Stimulated activated CD4-positive, alpha-beta T cell treated with anti-CD3 and anti-CD28 coated beads, Interleukin-2, amount 100 ng/mL, for 24 hours (primary cell): ENCODE data around the gene MEGF11.
A peak's percentile ranks its signal among the peaks of the same experiment; 100 is the strongest.

Experiments used
- DNase-seq, 2 donors: peaks; one replicate each; pipeline ENCODE4 v3.0.0-alpha.2; 2020

MEGF11 gene

DNA sequence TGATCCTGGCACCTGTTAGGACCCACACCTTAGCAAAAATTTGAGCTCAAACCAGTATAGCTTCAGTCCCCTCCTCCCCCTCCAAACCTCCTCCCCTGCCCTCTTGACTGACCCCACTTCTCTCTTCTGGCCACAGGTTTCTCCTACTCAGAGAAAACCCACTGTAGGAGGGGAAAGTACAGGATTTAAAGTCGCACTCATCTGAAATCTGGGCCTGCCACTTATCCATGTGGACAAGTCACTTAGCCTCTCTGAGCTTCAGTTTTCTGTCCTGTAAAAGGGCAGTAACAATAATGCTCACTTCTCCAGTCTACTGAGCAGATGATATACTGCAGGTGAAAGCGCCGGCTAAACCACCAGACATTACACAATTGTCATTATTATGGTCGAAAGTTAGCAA is 142.7 kb downstream of the MEGF11 start:
- no peak for DNase-seq

DNA sequence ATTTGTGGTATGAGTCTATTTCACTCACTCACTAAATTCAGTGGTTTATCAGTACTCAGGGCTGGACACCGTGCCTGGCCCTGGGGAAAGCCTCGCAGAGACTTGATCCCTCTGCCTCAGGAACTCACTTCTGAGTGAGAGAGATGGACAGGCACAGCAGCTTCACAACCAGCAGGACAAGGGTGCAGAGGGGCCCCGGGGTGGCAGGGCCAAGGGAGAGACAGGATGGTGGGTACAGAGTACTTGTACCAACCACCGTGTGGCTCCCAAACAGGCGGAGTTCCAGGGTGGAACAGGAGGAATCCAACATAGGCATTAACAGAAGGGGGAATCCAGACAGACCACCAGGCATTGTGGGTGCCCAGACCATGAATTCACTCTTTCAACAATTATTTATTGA is 143.7 kb downstream of the MEGF11 start:
- no peak for DNase-seq

DNA sequence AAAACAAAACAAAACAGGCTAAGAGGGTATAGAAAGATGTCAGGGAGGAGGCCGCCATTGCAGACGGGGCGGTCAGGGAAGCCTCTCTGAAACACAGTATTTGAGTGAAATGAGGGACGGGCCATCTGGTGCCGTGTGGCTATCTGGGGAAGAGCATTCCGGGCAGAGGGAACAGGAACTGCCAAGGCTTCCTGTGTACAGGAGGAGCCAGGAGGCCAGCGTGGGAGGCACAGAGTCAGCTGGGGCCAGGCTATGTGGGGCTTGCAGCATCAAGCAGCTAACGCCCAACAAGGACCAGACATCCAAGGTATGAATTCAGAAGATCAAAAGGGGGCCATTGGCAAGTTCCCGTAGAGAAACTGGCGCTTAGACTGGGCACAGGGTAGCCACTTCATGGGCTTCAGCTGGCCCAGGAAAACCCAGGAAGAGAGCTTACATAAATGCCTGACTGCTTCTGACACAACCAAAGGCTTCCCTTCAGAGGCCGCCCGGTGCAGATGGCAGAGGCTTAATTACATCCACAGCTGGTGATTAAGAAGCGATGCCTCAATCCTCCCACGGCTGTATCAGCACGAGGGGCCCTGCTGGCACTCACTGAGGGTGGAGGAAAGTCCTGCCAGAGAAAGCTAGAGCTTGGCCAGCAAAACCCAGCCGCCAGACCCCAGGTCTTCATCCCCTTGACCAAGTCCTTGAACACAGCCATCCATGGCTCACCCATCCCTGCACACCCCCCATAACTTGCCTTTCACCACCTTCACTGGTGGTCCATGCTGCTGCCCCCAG is 144.9 kb downstream of the MEGF11 start:
- DNase-seq, result no peak

DNA sequence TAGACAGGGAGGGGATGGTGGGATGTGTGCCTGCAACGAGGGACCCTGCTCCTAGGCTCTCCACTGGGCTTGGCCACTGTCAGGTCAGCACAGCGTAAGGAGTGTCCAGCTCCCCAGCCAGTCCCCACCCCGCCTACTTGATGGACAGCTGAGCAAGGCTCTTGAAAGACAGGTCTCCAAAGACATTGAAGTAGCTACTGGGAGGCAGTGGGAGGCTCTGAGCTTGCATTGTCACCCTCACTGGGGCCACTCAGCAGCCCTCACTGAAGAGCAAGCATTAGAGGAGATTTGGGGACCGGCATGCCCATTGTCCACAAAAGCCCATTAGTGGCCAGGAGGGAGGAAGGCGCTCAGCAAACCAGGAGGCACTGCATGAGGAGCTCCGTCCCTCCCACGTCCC is 146.5 kb downstream of the MEGF11 start:
- DNase-seq, result no peak

DNA sequence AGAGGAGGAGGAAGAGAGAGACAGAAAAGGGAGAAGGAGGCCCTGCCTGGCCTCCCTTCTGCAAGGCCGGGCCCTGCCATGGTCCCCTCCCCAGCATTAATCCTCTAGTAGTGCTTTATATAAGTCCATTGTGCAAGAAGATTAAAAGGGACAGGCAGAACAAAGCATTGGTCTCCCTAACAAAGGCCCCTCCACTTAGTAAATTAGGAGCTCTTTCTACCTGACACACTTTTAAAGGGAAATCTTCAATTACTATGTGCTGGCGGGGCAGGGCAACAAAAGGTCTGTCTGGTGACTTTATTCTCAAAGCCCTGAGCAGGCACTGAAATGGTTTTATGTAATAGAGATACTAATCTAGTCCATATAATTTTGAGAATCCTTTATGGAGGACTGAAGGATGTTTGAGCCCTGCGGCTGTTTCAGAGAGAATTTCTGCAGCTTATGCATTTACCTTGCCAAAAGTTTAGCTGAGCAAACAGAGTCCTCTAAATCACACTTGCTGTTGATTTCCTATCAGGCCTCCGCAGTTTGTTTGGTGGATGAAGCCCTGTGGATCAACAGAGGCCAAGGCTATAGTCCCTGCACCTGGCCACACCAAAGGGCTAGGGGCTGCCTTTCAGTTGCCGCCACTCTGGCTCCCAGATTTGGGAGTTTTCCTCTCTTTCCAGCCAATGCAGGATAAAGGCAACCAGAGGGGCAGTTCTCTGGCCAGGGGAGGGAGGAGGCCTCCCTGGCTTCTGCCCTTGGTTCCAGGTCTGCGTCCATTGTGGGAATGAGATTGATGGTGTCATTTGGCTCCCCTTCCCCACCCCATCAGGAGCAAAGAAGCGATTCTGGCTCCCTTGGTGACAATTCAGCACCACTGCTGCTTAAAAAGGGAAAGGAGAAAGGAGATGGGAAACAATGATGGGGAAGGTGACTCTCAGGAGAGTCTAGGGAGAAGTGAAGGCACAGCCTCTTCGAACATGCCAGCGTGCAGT is 148.0 kb downstream of the MEGF11 start:
- DNase-seq, result no peak

DNA sequence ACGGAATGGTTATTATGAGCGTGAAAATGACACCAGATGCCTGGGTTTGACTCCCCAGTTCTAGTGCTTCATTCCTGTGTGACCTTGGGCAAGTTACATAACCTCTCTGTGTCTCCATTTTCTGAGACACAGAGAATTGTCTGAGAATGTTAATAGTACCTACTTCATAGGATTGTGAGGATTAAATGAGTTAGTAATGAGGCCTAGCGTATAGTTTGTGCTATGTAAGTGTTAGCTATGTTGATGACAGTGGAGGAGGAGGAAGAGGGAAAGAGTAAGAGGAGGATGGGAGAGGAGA is 150.3 kb downstream of the MEGF11 start:
- DNase-seq, result no peak

DNA sequence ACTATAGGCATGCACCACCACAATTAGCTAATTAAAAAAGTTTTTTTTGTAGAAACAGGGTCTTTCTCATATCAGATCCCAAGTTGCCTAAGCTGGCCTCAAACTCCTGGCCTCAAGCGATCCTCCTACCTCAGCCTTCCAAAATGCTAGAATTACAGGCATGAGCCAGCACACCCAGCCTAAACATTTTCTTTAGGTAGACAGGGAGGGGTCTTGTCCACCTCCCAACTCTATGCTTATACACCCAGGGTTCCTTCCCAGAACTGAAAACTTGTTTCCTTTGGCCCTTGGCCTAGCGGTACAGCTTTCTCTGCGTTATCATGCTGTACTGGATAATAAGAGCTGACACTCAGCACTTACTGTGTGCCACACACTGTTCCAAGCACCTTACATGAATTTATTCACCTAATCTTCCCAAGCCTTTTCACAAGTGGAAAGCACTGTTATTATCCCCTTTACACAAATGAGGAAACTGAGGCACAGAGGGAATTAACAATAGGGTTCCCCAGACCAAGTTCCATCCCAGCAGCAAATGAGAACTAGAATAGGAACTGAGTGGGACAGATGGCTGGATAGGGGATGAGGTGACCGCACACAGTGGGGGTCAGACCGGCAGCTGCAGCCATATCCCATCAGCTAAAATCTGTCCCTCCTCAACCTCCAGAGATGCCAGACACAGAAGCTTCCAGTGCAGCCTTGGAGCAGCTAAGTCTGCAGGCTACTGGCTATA is 150.8 kb downstream of the MEGF11 start:
- DNase-seq, result no peak

DNA sequence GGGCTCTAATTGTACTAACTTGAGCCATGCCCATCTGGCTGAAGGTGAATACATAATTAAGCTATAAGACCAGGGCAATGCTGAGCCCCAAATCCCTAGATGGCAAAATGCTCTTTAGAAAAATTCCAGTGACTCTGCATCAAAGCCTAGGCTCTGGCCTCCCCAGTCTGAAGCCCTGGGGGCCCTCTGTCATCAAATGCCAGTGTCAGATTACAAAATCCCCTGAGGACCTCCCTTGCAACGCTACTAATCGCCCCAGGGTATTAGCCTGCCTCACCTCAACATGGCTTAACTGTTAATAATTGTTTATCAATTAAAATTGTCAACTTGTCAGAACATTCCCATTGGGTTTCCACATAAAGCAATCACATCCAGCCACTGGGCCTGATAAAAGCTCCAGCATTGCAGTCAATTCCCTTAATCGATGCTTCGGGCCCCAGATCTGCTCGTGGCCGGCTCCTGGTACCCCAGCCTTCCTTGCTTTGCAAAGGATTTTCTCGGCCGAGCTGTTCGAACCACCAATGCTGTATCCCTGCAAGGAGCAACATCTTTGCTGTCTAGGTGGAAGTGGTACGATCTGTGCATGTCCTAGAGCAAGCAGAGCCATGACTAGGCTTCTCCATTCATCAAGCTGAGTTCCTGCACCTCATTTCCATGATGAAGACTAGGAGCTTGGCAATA is 151.7 kb downstream of the MEGF11 start:
- no peak for DNase-seq

DNA sequence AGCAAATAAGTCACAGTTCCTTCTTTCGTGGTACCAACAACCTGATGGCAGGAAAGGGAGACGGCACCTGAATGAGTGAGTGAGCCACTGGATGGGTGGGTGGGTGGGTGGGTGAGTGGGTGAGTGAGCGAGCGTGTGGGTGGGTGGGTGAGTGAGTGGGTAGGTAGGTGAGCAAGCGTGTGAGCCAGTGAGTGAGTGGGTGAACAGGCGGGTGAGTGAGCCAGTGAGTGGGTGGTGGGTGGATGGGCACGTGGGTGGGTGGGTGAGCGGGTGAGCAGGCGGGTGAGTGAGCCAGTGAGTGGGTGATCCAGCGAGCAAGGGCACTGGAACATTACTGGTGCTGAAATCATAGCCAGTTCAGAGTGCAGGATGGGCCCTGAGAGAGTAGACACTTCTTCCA is 152.8 kb downstream of the MEGF11 start:
- DNase-seq, result no peak

DNA sequence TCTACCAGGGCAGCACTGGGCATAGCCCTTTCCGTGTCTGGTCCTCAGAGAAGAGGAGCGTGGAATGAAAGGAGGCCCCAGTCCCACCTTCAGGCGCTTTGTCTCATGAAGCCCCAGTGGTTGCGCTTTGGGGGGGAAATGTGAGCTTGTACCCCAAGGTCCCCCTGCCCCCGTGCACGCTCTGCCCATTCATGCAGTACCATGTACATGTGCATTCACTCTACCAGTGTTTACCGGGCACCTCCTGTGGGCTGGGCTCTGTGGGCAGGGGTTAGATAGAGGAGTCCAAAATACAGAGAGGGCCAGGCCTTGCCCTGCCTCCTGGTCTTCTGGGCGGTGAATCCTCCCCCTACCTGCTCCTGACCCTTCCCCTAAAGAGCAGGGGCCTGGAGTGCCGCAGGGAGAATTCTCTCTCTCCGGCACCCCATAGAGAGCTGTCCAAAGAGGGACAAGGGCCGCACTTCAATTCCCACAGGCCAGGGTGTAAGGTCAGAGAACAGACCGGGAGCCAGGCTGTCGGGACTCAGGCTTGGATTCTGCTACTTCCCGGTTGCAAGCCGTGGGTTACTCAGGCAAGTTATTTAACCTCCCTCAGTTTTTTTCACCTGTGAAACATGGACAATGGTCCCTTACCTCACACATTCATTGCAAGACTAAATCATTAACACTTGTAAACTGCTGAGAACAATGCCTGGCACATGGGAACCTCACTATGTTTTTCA is 153.4 kb downstream of the MEGF11 start:
- DNase-seq, result no peak

DNA sequence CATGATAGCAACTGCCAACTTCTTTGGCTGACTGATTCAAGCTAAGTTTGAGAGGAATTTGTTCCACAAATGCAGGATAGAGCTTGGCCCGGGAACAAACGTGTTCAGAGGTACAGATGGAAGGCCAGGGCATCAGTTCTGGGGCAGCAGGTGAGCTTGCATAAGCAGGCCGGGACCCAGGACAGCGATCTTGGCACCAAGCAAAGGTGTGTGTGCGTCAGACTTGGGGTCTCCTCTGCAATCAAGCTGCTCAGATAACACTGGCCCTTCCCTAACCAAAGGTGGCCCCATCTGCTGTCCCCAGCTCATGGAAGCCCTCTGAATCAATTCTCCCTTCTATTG is 155.6 kb downstream of the MEGF11 start:
- DNase-seq, result no peak

DNA sequence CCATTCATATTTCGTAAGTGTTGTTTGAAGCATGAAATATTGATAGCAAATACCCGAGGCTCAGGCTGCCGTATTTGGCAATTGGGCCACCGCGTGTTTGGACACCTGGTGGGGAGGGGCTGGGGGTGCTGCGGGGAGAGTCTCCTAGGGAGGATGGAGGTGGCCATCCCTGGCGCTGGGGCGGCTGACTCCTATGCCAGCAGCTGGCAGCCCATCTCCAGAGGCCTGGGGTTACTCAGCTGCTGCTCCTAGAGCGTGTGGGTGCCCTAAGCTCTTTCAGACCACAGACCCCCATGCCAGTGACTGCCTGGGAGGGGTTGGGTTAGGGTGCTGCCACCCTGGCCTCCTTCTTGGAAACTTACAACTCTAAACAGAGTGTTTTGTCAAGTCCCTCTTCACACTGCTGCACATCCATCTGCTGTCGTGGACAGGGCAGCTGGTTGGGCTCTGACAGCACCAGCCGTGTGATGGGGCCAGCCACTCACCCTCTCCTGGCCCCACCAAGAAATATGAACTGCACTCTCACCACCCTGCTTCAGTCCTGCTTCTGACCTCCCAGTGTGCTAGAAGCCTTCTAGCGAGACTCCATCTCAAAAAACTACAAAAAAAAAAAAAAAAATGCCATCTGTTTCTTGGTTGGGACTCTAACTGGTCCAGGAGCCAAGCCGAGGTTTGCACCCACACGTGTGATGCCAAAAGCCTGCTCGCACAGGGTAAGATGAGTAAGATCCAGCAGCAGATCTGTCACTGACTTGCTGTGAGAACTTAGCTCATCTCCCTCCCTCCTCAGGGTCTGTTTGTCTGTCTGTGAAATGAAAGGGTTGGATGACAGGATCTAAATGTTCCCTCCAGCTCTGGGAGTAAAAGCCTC is 156.2 kb downstream of the MEGF11 start:
- DNase-seq, result no peak

DNA sequence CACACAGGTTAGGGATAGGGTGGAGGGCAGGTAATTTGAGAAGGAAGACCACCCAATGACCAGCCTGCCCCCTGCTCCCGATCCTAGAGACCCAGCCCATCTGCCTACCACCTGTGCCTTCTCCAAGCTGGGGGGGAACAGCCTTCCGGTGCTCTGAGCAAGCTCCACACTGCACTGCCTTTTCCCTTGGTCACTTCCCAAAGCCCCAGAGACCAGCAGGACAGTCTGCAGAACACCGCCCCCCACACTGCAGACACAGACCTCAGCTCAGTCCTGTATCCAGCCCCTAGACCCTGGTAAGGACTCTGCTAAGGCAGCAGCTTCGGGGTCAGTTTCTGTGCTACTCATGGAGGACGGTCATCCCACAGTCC is 156.9 kb downstream of the MEGF11 start:
- DNase-seq, result no peak

DNA sequence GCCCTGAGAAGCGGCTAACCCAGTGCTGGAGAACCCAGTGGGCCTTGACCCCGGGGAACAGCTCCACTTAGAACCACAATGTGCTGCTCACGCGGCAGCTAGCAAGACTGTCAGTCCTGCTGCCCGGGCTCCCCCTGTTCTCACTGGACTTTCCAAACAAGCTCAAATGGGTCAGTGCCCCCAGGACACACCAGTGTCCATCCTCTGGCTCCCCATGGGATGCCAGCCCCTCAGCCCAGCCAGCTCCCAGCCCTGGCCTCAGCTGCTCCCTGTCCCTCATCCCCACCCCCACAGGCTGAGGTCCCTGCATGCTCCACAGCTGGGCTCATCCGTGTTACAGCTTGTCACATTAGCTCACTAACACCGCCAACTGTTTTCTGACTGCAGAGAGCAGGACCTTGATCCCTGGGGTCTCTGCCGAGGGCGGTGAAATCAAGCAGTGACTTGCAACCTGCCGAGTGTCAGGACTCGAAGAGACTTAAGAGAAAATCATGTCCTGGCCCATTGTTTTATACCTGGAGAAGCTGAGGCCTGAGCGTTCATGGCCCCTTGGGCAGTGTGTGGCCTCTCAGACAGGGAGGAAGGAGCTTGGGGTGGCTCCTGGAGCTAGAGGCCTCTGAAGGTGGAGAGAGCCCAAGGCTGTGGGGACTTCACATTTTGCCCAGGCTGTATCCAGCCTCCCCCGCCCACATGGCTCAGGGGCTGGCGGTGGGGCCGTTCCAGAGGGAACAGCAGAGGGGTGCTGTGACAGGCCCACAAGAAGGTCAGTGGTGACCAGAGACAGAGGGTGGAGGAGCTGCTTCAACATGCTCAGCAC is 157.5 kb downstream of the MEGF11 start:
- no peak for DNase-seq

DNA sequence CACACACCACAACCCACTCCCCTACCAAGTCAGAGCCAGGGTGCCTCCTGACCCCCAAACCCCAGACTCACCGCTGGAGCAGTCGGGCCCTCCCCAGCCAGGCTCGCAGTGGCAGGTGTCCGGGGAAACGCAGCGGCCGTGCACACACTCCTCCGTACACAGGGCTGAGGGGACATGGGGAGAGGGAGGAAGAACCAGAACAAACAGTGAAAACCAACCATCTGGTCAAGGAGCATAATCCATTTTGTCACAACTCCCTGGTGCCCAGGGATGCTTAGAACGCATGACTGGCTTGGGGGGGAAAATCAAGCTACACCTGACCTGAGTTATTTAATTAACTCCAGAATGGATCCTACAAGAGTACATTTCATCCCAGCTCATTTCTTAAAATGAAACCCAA is 159.2 kb downstream of the MEGF11 start:
- no peak for DNase-seq

DNA sequence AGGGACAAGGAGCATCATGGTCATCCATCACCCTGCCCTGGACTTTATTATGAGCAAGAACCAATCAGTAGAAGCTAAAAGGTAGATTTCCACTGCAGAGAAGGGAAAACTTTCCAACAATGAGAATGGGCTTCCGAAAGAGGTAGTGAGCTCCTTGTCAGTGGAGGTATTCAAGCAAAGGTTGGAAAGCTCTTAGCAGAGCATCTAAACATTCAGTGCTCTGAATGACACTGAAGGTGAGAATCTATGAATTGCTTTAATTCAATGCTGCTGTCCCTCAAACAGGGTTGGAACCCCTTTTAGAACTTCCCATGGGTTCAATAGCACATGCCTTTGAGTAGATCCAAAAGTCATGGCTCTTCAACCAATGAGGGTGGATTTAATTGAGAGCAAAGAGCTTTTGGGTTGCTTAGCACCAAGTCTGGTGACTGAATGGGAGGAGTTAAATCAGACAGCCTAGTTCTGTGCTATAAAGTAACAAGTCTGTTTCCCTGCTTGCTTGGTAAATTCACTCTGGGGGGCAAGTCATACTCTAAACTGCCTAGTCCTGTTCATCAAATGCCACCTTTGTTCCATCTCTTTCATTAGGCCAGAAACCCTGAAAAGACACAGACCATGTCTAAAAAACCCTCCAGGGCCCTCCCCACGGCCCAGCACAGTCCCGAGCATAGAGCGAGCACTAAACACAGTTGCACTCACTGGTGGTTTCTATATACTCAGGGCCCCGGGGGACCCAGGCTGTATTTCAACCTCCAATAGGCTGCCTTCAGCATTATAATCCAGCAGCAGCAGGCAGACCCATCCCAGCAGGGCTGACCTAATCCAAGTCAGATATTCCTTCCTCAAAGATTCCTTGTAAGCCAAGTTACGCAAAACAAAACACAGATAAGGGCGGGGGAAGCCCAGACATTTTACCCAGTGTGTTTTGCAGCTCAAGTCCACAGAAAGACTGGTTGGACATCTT is 161.2 kb downstream of the MEGF11 start:
- no peak for DNase-seq

DNA sequence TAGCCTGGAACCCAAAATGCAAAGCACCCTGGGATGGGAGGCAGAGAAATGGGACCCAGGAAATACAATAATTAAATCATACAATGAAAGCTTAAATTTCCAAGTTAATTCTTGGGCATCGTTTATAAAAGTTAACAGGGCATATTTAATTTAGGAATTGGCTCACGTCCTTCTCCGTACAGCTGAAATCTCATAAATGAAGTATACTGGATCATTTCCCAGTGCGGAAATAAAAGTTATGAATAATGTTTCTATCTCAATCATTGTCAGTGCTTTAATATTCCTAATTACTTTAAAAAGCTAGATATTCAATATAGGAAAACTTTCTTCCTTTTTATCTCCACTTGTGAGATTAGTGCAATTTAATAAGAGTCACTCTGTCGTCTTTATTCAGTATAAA is 164.0 kb downstream of the MEGF11 start:
- no peak for DNase-seq

DNA sequence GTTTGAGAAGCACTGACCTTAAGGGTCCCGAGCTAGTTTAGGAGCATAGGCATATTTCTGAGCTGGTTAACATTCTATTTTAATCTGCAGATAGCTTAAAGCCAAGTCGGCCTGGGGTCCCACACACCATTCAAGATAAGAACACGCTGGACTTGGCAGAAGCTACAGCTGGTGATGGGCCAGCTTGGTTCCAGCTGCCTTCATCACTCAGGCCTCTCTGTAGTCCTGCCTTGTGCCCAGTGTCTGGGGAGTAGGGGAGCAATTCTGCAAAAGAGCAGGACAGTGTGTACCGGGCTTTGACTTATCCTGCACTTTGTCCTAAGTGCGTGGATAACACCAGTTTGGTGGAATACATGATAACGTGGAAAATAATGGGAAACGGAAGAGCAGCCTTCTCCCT is 164.5 kb downstream of the MEGF11 start:
- DNase-seq, result no peak

DNA sequence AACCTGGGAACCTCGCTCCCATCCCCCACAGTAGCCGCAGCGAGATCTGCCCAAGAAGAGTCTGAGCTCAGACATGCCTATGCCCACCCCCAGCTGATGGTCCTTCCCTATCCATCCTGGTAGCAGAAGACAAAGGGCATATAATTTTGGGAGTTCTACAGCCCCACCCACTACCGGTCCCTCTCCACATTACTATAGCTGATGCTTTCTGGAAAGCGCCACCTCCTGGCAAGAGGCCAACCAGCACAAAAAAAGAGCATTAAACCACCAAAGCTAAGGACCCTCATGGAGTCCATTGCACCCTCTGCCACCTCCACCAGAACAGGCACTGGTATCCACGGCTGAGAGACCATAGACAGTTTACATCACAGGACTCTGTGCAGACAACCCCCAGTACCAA is 168.4 kb downstream of the MEGF11 start:
- DNase-seq, result peak; percentile 33 to 34
